Brain microvascular endothelial cell (primary cell): ENCODE data around the gene LAMTOR1.

Source experiments
- DNase-seq: peaks from one replicate; pipeline ENCODE4 v3.0.0-alpha.2; 2020
- H3K27ac ChIP-seq: fragments of 250-450 bp; sonication (Bioruptor Pico); 2 replicates; pipeline ENCODE4 v1.5.1; 2020; ENCODE audit warnings: mild to moderate bottlenecking, moderate library complexity
- H3K27me3 ChIP-seq: fragments of 250-450 bp; sonication (Bioruptor Pico); replicated peaks from 2 replicates; pipeline ENCODE4 v1.5.1; 2020; ENCODE audit warnings: mild to moderate bottlenecking
- H3K36me3 ChIP-seq: fragments of 250-450 bp; sonication (Bioruptor Pico); replicated peaks from 2 replicates; pipeline ENCODE4 v1.5.1; 2020; ENCODE audit warnings: mild to moderate bottlenecking
- H3K4me3 ChIP-seq: 2 replicates; pipeline ENCODE4 v1.5.1; 2011; ENCODE audit warnings: low read depth, mild to moderate bottlenecking, control low read depth, low read length, moderate library complexity
- in situ Hi-C: cut with HindIII; loops from 2 replicates; pipeline ENCODE4 v1.10.0; 2017; ENCODE audit warnings: low sequenced_read_pairs, low pct_ligation_motif_present
- TF ChIP-seq, protein P1 (sequence below): IDR thresholded peaks from 2 replicates; pipeline ENCODE4 v1.5.1; 2011; ENCODE audit warnings: low read depth, mild to moderate bottlenecking, moderate library complexity, low read length, control low read depth, inconsistent platforms; ENCODE audit errors: missing control alignments

Gene LAMTOR1

DNA sequence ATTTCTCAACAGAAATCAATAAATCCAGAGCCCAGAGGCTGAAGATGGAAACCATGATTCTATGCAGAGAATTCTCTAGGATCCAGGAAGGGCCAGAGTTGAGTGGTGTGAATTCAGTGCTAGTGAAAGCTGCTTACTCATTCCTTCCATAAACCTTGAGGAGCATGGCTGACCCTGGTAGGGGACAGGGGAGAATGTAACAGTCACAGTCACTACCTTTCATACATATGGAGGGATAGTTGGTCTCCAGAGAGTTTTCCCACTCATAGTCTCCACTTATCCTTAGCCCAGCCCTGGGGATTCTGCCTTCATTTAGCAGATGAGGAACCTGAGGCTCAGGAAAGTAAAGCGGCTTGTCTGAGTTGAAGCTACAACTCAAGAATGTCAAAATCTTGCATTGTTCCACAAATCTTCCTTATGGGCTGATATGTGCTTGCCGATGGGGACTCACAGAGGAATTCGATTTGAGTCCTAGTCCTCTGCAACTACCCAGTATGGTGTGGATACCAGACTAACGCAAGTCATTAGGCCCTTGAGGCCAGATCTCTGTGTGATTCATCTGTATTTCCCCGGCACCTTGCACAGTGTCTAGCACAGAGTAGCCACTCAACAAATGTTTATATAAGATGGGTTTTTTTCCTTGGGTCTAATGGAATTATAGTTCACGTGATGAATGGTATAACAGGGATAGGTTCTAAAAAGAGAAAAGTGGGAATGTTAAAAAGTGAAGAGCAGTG lies 13.1 kb upstream of the LAMTOR1 start:
- DNase-seq, result no peak
- Histone ChIP-seq H3K27me3 (no peaks in the 10 kb centered on the region), H3K27ac (no peak overlapping the region), H3K36me3 (no peaks in the 10 kb centered on the region), H3K4me3 (no peak overlapping the region)
- TF ChIP-seq, protein P1, sequence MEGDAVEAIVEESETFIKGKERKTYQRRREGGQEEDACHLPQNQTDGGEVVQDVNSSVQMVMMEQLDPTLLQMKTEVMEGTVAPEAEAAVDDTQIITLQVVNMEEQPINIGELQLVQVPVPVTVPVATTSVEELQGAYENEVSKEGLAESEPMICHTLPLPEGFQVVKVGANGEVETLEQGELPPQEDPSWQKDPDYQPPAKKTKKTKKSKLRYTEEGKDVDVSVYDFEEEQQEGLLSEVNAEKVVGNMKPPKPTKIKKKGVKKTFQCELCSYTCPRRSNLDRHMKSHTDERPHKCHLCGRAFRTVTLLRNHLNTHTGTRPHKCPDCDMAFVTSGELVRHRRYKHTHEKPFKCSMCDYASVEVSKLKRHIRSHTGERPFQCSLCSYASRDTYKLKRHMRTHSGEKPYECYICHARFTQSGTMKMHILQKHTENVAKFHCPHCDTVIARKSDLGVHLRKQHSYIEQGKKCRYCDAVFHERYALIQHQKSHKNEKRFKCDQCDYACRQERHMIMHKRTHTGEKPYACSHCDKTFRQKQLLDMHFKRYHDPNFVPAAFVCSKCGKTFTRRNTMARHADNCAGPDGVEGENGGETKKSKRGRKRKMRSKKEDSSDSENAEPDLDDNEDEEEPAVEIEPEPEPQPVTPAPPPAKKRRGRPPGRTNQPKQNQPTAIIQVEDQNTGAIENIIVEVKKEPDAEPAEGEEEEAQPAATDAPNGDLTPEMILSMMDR, result no peak
- in situ Hi-C loops, result no loop called here

DNA sequence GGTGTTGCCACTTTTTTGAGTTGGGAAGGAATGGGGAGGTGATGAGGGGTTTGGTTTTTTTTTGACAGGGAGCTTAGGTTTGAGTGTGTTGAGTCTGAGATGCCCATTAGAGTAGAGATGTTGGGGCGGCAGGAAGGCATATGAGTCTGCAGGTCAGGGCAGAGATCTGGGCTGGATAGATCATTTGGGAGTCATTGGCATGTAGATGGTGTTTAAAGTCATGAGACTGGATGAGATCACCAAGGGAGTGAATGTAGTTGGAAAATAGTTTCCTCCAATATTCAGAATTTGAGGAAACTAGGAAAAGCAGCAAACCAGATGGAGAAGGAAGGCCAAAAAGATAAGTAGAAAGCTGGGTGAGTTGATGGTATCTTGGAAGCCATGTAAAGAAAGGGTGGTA lies 11.5 kb upstream of the LAMTOR1 start:
- DNase-seq, result no peak
- Histone ChIP-seq H3K36me3 (no peaks in the 10 kb centered on the region), H3K27me3 (no peaks in the 10 kb centered on the region), H3K4me3 (no peak overlapping the region), H3K27ac (no peak overlapping the region)
- TF ChIP-seq, protein P1, result no peak
- in situ Hi-C loops, result no loop called here

DNA sequence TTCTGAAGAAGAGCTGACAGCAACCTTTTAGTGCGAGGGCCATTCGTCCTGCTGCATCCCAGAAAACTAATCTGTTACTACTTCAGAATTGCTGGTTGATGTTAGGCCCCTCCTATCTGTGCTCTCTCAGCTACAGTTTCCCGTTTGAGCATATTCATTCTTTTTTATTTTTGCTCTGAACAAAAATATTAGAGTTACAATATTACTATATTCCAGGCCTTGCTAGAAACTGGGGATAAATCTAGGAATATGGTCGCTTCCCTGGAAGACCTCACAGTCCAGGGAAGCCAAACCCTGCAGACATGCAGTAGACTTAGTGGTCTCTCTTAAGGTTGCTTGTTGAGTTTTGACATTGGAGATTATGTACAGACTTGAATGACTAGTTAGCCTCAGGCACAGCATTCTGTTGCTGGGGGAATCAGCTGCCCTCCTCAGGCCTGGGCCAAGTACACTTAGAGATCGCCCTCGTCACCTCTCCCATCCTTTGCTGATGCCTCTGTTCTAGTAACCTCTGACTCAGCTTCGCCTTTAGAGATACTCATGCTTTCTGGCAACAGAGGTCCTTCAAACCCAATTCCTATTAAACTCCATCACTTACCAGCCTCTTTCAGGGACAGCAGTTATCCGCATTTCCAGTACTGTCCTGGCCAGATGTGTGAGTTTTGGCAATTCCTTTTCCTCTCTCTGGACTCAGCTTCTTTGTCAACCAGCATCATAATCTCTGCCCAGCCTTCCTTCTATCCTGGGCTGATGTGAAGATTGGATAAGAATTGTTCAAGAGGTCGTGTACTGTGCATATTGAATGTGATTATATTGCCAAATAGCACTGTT lies 10.1 kb upstream of the LAMTOR1 start:
- H3K27me3 ChIP-seq, result no peaks in the 10 kb centered on the region
- TF ChIP-seq, protein P1, result no peak
- DNase-seq, result no peak
- peak overlapping the region; percentile 80 for H3K4me3 ChIP-seq
- peak overlapping the region; percentile 99 for H3K27ac ChIP-seq
- in situ Hi-C loops, result no loop called here
- no peaks in the 10 kb centered on the region for H3K36me3 ChIP-seq

DNA sequence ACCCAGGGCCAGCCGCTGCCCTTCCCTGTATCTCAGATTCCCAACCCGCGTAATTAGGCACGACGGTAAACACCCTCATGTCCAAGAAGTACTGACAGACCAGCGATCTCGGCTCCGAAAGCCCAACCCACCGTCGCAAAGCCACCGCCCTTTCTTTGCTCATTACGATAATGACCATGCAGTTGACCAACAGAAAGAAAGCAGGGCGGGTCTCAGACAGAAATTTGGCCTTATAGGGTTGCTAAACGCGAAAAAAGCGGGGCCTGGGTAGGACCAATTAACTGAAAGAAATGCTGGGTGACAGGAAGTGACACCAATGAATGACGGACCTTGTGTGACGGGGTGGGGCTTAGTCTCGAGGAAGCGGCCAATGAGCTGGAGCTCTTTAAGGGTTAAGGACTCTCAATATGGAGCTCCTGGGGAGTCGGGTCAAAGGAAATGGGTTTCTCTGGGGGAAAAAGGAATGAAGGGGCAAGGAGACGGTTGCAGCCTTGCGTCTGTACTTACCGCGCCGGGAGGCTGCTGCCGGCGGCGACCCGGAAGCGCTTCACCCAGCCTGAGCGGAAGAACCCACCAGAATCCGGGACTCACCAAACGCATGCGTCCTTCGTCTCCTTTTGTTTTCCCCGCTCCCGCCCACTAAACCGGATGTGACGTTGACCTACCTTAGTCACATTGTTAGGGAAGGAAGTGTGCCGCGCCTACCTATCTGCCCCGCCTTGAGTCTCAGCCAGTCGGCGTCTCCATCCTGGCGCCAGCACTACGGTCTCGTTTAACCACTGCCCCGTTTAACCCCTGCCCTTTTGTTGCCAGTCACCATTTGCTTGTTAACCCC lies 9.3 kb upstream of the LAMTOR1 start, which contains the start of gene ANAPC15:
Gene ANAPC15 (minus strand): TSS at position 553 of the 835 bp plus-strand sequence. CDS start 1,419 bp downstream, outside the sequence.
- H3K4me3 ChIP-seq, result peak within 1 kb of the TSS; percentile 80
- no peaks in the 10 kb centered on the region for H3K27me3 ChIP-seq
- DNase-seq, result peak; percentile 99
- peak within 1 kb of the TSS; percentile 99 for H3K27ac ChIP-seq
- TF ChIP-seq, protein P1, result no peak
- in situ Hi-C loops, result no loop called here
- H3K36me3 ChIP-seq, result no peaks in the 10 kb centered on the region

DNA sequence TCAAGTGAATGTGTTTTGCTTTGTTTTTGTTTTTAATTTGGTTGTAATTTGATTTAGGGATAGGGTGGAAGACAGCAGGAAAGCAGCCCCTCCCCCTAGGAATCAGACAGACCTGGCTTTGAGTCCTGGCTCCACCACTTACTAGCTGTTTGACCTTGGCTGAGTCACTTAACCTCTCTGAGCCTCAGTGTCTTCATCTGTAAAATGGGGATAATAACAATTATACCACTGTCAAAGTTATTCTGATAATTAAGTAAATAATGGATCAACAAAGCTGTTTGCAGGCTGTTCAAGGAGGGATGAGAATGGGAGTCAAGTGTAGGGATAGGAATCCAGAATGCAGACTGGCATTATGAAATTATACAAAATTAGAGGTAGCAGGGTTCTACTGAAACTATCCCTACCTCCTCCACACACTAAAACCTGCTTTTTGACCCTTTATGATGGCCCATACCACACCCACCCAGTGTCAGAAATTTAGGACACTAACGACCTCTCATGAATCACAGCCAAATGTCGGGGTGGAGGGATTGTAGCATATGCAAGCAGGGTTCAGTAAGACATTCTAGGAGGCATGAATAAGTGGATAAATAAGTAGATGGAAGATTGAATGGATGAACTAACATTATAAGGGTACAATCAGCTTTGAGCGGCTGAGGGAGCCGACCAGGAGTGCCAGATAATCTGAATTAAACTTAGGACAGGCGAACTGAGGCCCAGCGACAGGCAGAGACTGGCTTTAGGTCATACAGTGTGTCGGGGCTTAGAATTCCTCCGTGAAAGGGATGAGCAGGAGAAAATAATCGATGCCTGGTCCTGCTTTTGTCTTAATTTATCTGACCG lies 8.4 kb upstream of the LAMTOR1 start:
- DNase-seq, result peak; percentile 16
- Histone ChIP-seq H3K4me3 (peak overlapping the region; percentile 62), H3K27me3 (no peaks in the 10 kb centered on the region), H3K27ac (peak overlapping the region; percentile 99), H3K36me3 (no peaks in the 10 kb centered on the region)
- TF ChIP-seq, protein P1, result no peak
- in situ Hi-C loops, result no loop called here
